Astrocyte (in vitro differentiated cells and primary cell): ENCODE results near the gene SPHK2.
"Not testable (repeated sequence)": the region's sequence is repeated elsewhere in the genome, so short reads cannot be mapped to it uniquely, and the experiment has no call there.

Source experiments
- EZH2 ChIP-seq: IDR thresholded peaks from 2 replicates; pipeline ENCODE4 v1.6.1; 2012; ENCODE audit warnings: mild to moderate bottlenecking, low read length, inconsistent platforms; ENCODE audit not compliant: insufficient read depth
- TF ChIP-seq, protein P1 (sequence below): IDR thresholded peaks from 2 replicates; pipeline ENCODE4 v1.5.1; 2011; ENCODE audit warnings: low read depth, mild to moderate bottlenecking, inconsistent platforms, low read length, moderate library complexity; ENCODE audit not compliant: insufficient read depth

- TF ChIP-seq, protein P1, sequence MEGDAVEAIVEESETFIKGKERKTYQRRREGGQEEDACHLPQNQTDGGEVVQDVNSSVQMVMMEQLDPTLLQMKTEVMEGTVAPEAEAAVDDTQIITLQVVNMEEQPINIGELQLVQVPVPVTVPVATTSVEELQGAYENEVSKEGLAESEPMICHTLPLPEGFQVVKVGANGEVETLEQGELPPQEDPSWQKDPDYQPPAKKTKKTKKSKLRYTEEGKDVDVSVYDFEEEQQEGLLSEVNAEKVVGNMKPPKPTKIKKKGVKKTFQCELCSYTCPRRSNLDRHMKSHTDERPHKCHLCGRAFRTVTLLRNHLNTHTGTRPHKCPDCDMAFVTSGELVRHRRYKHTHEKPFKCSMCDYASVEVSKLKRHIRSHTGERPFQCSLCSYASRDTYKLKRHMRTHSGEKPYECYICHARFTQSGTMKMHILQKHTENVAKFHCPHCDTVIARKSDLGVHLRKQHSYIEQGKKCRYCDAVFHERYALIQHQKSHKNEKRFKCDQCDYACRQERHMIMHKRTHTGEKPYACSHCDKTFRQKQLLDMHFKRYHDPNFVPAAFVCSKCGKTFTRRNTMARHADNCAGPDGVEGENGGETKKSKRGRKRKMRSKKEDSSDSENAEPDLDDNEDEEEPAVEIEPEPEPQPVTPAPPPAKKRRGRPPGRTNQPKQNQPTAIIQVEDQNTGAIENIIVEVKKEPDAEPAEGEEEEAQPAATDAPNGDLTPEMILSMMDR: not testable (repeated sequence)
- TF ChIP-seq EZH2: not testable (repeated sequence)
Measured at GRCh38 chr19:48577908-48578307, 41.4 kb upstream of the SPHK2 start.
